Keratinocyte (primary cell): Measurements from ENCODE around the gene RAPGEF4. TPM values are rescaled to one million over a fixed set of nuclear protein-coding genes. Genes with fewer than 3 reads are reported as not detected.

ENCODE experiments used
- DNase-seq: peaks from one replicate; pipeline ENCODE4 v3.0.0-alpha.2; 2011; ENCODE audit warnings: low read depth, missing footprints, low spot score
- FAIRE-seq: peaks from 2 replicates; lab custom pipeline; 2011; peaks lifted over from hg19 to GRCh38; lab: Jason Lieb, UNC
- H2AFZ ChIP-seq: 2 replicates; pipeline ENCODE4 v1.6.0; 2012; ENCODE audit warnings: low read length, control low read depth, inconsistent platforms; ENCODE audit not compliant: control insufficient read depth
- H3K27ac ChIP-seq: 2 replicates; pipeline ENCODE4 v1.5.1; 2011; ENCODE audit warnings: low read length; ENCODE audit not compliant: control insufficient read depth, insufficient read depth
- H3K27me3 ChIP-seq: 3 replicates; pipeline ENCODE4 v1.6.0; 2011; ENCODE audit warnings: low read length; ENCODE audit not compliant: control insufficient read depth, insufficient read depth; ENCODE audit errors: extremely low read depth
- H3K36me3 ChIP-seq, 2 experiments: 2 replicates in 1 of 2; 3 replicates in 1 of 2; pipeline ENCODE4 v1.5.1; 2011; ENCODE audit warnings: low read length in 2 of 2, mild to moderate bottlenecking in 1 of 2; ENCODE audit not compliant: control insufficient read depth in 2 of 2, insufficient read depth in 2 of 2; ENCODE audit errors: extremely low read depth in 1 of 2
- H3K4me1 ChIP-seq: 3 replicates; pipeline ENCODE4 v1.5.1; 2011; ENCODE audit warnings: low read length; ENCODE audit not compliant: control insufficient read depth, insufficient read depth; ENCODE audit errors: extremely low read depth
- H3K4me2 ChIP-seq: 3 replicates; pipeline ENCODE4 v1.6.0; 2011; ENCODE audit warnings: low read depth, low read length; ENCODE audit not compliant: control insufficient read depth, insufficient read depth; ENCODE audit errors: extremely low read depth
- H3K4me3 ChIP-seq, 3 experiments: fragments of 200-600 bp in 1 of 3; sonication (generic) in 1 of 3; 2 replicates in 2 of 3; 3 replicates in 1 of 3; pipeline ENCODE4 v1.5.1; 2011 to 2016; ENCODE audit warnings: low read length in 3 of 3, mild to moderate bottlenecking in 3 of 3, control low read depth in 2 of 3, inconsistent platforms in 1 of 3, low read depth in 1 of 3, mixed read lengths in 1 of 3, mixed run types in 1 of 3, moderate library complexity in 1 of 3; ENCODE audit not compliant: control insufficient read depth in 2 of 3, insufficient read depth in 2 of 3; ENCODE audit errors: extremely low read depth in 1 of 3
- H3K79me2 ChIP-seq: 2 replicates; pipeline ENCODE4 v1.6.0; 2012; ENCODE audit warnings: low read length; ENCODE audit not compliant: control insufficient read depth, insufficient read depth
- H3K9ac ChIP-seq: 3 replicates; pipeline ENCODE4 v1.6.0; 2011; ENCODE audit warnings: low read length; ENCODE audit not compliant: control insufficient read depth, insufficient read depth; ENCODE audit errors: extremely low read depth
- H3K9me1 ChIP-seq: 3 replicates; pipeline ENCODE4 v1.6.0; 2011; ENCODE audit warnings: low read length; ENCODE audit not compliant: control insufficient read depth, insufficient read depth; ENCODE audit errors: extremely low read depth
- H3K9me3 ChIP-seq: 2 replicates; pipeline ENCODE4 v1.5.1; 2012; ENCODE audit warnings: low read depth, low read length; ENCODE audit not compliant: control insufficient read depth
- H4K20me1 ChIP-seq: 3 replicates; pipeline ENCODE4 v1.6.0; 2011; ENCODE audit warnings: low read length; ENCODE audit not compliant: control insufficient read depth, insufficient read depth; ENCODE audit errors: extremely low read depth
- EZH2 ChIP-seq: IDR thresholded peaks from one replicate; pipeline ENCODE4 v1.6.1; 2012; ENCODE audit warnings: inconsistent platforms, mild to moderate bottlenecking, low read length, moderate library complexity
- dilution Hi-C: fragments of 300-500 bp; cut with MboI; formaldehyde crosslinking; loops from one replicate; pipeline ENCODE4 v1.7.0; 2020; ENCODE audit warnings: low sequenced_read_pairs; ENCODE audit not compliant: extremely low pct_ligation_motif_present
- polyA plus RNA-seq, 5 experiments: library from polyadenylated mRNA; depleted of rRNA in 3 of 5; stranded (reverse) in 3 of 5; stranded (forward) in 1 of 5; unstranded in 1 of 5; fragments of >200 nt; gene quantifications; 1 replicate in 1 of 5; 2 replicates in 3 of 5; 3 replicates in 1 of 5; pipeline versions ENCODE4 v1.2.1 to v1.2.3, GENCODE V29; 2011 to 2012; ENCODE audit warnings: missing spikeins in 2 of 5, low read depth in 1 of 5, low replicate concordance in 1 of 5
- TF ChIP-seq, protein P1 (sequence below), 3 experiments: IDR thresholded peaks in 1 of 3; conservative IDR thresholded peaks in 1 of 3; optimal IDR thresholded peaks in 1 of 3; 2 replicates in 2 of 3; 3 replicates in 1 of 3; pipeline versions ENCODE3 to v1.5.1; 2011; ENCODE audit warnings: low read length in 3 of 3, mild to moderate bottlenecking in 3 of 3, moderate library complexity in 2 of 3, control low read depth in 1 of 3, inconsistent platforms in 1 of 3; ENCODE audit not compliant: insufficient read depth in 2 of 3; ENCODE audit errors: extremely low read depth in 1 of 3

The RAPGEF4 gene
- polyA plus RNA-seq, 1 donor (not counting 4 experiments of a cell fraction or from before 2014, with no cell fraction given) = 1.6 TPM

DNA sequence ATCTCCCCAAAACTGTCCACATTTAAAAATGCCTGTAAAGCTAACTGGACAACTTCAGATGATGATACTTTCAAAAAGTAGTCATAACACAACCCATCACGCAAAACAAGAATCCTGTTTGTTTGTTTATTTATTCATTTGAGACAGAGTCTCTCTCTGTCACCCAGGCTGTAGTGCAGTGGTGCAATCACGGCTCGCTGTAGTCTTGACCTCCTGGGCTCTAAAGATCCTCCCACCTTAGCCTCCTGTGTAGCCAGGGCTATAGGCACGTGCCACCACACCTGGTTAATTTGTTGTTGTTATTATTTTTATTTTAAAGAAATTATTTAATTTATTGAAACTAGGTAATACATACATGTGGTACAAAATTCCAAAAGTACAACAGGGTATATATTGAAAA, 94.8 kb downstream of the RAPGEF4 start:
- Histone ChIP-seq H3K27me3 (no peaks in the 10 kb centered on the region), H3K9me3 (no peaks in the 10 kb centered on the region), H3K9ac (no peak overlapping the region), H3K9me1 (no peaks in the 10 kb centered on the region), H3K4me1 (peaks cover 2% of the 10 kb centered on the region), H3K79me2 (no peaks in the 10 kb centered on the region), H4K20me1 (no peaks in the 10 kb centered on the region), H3K4me2 (no peak overlapping the region), H2AFZ (no peak overlapping the region), H3K27ac (no peak overlapping the region), H3K36me3 (no peaks in the 10 kb centered on the region), H3K4me3 (no peak overlapping the region)
- no peak for DNase-seq
- dilution Hi-C loops = no loop called here
- FAIRE-seq = no peak
- TF ChIP-seq EZH2 = no peak
- TF ChIP-seq, protein P1, sequence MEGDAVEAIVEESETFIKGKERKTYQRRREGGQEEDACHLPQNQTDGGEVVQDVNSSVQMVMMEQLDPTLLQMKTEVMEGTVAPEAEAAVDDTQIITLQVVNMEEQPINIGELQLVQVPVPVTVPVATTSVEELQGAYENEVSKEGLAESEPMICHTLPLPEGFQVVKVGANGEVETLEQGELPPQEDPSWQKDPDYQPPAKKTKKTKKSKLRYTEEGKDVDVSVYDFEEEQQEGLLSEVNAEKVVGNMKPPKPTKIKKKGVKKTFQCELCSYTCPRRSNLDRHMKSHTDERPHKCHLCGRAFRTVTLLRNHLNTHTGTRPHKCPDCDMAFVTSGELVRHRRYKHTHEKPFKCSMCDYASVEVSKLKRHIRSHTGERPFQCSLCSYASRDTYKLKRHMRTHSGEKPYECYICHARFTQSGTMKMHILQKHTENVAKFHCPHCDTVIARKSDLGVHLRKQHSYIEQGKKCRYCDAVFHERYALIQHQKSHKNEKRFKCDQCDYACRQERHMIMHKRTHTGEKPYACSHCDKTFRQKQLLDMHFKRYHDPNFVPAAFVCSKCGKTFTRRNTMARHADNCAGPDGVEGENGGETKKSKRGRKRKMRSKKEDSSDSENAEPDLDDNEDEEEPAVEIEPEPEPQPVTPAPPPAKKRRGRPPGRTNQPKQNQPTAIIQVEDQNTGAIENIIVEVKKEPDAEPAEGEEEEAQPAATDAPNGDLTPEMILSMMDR (optimal IDR thresholded peaks at IDR 0.05 in 1 of 3, IDR thresholded peaks at IDR 0.05 in 1 of 3, conservative IDR thresholded peaks at IDR 0.05 in 1 of 3; ENCODE audit: extremely low read depth in 1 of 3, insufficient read depth in 2 of 3, low read length in 3 of 3) = no peak

DNA sequence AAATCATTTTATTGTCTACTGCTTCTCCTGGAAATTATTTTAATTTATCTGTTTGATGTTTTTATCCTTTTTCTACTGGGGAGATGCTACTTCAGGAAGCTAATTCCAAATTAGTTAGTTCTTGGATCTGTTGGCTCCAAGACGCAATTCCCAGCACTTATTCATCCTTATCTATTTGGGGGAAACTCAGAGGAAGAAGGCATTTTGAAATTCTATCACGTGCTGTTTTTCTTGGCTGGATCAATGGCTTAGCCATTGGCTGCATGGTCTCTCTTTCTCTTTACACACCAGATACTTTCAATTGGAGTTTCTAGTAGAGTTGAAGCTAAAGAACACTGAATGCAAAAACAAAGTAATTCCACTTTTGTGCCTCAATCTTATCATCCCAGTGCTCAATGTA, 98.3 kb downstream of the RAPGEF4 start:
- no peak for FAIRE-seq
- H3K4me3 ChIP-seq = no peak overlapping the region
- no peaks in the 10 kb centered on the region for H3K79me2 ChIP-seq
- H3K9me1 ChIP-seq = no peaks in the 10 kb centered on the region
- H3K27me3 ChIP-seq = no peaks in the 10 kb centered on the region
- no peak overlapping the region for H3K9ac ChIP-seq
- no peaks in the 10 kb centered on the region for H3K9me3 ChIP-seq
- TF ChIP-seq, protein P1 (optimal IDR thresholded peaks at IDR 0.05 in 1 of 3, IDR thresholded peaks at IDR 0.05 in 1 of 3, conservative IDR thresholded peaks at IDR 0.05 in 1 of 3; ENCODE audit: extremely low read depth in 1 of 3, insufficient read depth in 2 of 3, low read length in 3 of 3) = no peak
- TF ChIP-seq EZH2 = no peak
- H3K27ac ChIP-seq = no peak overlapping the region
- H3K4me1 ChIP-seq = peaks cover 24% of the 10 kb centered on the region
- no peaks in the 10 kb centered on the region for H3K36me3 ChIP-seq
- no peaks in the 10 kb centered on the region for H4K20me1 ChIP-seq
- DNase-seq = no peak
- no peak overlapping the region for H2AFZ ChIP-seq
- no peak overlapping the region for H3K4me2 ChIP-seq
- dilution Hi-C loops = no loop called here
